Measurements from ENCODE around the gene RLF.

- TF ChIP-seq CTCF (conservative IDR thresholded peaks at IDR 0.05 in 1 of 2, IDR thresholded peaks at IDR 0.05 in 1 of 2; ENCODE audit: extremely low read depth in 1 of 2, insufficient read depth in 1 of 2, low read depth in 1 of 2, low read length in 2 of 2) (no peak), EZH2 (IDR thresholded peaks at IDR 0.05; ENCODE audit: borderline replicate concordance, low read length) (no peak)
Measured at GRCh38 chr1:40151457-40152079, 9.6 kb upstream of the RLF start.

All from mammary epithelial cell (primary cell).